HG03342 (cell line): ENCODE data around the gene SPC24.
A peak's percentile ranks its signal among the peaks of the same experiment; 100 is the strongest.

ENCODE experiments used
- ATAC-seq: cut with Tn5 transposase; IDR thresholded peaks from one replicate; pipeline ENCODE4 v1.9.1; 2021; ENCODE audit warnings: mild to moderate bottlenecking, moderate library complexity; ENCODE audit not compliant: unreplicated experiment

Gene SPC24, protein sequence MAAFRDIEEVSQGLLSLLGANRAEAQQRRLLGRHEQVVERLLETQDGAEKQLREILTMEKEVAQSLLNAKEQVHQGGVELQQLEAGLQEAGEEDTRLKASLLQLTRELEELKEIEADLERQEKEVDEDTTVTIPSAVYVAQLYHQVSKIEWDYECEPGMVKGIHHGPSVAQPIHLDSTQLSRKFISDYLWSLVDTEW

DNA sequence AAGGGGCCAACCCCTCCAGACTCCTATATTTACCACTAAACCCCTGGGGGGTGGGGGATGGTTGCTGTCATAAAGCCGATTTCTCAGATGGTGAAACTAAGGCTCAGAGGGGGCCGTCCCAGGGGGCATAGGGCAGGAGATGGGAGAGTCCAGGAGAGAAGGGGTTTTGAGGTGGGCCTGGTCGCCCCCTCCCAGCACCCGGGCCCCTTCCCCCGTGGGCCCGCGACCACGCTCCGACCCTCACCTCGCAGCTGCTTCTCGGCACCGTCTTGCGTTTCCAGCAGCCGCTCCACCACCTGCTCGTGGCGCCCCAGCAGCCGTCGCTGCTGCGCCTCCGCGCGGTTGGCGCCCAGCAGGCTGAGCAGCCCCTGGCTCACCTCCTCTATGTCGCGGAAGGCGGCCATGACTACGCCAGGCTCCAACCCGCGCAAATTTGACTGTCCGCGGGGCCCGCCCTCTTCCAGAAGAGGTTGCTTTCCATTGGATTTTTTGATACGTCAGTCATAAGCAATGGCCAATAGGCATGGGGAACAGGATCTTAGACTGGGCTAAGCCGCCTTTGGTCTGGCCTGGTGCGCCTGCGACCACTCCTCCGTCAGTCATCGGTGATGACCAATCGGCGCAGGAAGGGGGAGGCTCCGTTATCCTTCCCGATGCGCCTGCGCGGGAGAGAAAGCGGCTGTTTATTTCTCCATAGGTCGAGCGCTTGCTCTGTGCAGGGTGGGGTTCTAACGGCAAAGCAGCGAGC, at the start of gene SPC24:
Gene SPC24, minus strand, starts transcription at position 410 of the 748 bp plus-strand sequence. Its CDS starts 6 bp downstream, at position 404.
- ATAC-seq, result peak; percentile 96

DNA sequence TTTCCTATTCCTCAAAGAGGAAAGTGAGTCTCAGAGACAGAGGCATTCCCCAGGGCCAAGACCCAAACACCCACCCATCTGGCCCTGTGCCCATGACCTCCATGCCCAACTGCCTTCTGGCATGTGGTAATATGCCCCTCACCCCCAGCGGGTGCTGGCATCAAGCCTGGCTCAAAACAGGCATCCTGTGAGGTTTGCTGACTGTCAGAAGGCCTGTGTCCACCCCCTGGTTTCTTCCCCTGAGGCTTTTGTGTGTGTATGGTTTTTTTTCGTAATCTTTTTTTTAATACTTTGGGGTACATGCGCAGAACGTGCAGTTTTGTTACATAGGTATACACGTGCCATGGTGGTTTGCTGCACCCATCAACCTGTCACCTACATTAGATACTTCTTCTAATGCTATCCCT, 49.4 kb upstream of the SPC24 start:
- no peak for ATAC-seq

DNA sequence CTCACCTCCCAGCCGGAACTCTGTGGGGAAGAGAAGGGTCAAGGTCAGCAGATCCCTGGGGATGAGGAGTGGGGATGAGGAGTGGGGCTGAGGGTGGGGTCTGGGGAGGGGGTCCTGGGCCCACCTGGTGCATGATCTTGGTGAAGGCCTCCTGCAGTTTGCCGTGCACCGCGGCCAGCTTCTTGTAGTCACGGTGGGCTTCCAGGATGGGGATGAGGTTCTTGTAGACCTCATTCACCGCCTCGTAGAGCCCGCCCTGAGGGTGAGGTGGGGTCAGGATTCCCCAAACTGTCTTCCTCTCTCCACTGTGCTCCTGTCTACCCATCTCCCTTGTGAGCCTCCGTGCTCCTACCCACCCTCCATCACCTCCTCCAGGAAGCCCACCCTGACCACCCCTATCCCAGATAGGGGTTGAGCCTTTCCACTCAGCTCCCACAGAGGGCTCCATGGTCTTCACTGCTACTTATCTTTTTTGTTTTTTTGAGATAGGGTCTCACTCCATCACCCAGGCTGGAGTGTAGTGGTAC, 48.6 kb upstream of the SPC24 start:
- no peak for ATAC-seq

DNA sequence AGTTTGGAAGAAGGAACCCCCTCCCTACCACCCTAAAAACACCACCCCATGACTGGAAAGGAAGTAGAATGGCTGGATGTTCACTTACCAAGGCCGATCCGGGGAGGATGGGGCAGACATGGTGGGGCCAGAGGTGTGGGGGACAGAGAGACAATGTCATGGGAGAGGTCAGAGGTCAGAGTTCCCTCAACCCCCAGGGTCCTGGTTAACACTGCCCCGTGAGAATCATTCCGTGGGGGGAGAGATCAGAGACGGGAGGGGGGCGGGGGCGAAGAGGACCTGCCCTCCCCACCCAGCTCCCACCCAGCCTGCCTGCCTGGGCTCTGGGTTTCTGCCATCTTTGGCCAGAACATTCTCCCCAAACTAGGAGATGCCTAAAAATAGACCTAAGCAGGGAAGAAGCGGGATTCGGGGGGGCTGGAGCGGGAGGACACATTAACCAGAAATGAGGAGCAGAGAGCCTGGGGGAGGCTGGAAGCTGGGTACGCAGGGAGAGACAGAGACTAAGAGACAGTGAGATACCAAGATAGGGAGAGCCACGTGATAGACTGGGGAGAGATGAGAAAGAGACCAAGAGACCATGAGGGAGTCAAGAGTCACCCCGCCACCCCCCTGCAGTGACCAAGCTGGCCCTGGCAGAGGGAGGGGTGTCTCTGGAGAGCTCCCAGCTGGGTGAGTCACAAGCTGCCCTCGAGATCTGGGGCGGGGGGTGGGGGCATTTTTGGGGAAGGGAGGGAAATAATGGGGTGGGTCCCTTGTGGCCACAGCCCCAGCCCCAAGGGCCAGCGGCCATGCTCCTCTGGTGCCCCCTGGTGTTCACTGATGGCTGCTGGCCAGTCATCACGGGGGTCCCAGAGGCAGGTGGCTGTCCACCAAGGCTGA, 47.9 kb upstream of the SPC24 start:
- no peak for ATAC-seq

DNA sequence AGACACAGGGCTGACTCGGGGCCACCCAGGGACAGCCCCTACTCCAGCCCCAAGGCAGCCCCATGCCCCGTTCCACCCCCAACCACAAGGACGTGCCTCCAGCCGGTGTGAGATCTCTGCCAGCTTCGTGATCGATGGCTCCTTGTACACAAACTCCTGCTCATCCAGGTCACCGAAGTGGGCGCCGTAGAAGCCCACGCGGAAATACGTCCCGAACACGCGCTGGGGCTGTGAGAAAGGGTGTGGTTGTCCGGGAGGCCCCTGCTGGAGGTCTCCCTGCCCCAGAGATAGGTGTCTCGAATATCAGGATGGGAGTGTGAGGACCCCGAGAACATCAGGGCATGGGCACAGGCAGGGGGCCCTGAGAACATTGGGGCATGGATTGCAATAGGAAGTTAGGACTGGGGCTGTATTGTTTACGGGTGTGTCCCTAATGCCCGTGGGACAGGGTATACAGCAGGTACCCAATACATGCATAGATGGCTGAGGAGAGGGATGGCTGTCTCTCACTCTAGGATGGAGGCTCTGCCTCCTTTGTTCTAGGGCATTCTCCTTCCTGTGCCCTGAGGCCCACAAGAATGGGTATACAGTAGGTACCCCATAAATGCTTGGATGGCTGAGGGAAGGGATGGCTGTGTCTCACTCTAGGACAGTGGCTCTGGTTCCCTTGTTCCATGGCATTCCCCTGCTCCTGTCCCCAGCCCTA, 47.1 kb upstream of the SPC24 start:
- no peak for ATAC-seq

DNA sequence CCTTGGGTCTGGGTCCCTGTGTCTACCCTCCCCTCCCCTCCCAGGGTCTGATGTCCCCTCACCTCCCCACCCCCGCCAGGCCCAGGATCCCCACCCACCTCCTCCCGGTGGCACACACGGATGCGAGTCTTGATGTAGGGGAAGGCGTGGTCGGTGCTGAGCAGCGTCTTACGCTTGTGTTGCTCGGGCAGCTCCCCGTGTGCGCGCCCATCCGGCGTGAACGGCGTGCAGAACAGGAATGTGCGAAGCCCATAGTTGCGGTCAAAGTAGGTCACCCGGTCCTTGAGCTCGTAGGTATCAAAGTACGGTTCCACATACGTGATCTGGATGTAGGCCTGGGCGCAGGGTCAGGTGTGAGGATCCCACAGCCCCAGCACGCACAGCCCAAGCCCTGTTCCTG, 46.2 kb upstream of the SPC24 start:
- ATAC-seq, result no peak

DNA sequence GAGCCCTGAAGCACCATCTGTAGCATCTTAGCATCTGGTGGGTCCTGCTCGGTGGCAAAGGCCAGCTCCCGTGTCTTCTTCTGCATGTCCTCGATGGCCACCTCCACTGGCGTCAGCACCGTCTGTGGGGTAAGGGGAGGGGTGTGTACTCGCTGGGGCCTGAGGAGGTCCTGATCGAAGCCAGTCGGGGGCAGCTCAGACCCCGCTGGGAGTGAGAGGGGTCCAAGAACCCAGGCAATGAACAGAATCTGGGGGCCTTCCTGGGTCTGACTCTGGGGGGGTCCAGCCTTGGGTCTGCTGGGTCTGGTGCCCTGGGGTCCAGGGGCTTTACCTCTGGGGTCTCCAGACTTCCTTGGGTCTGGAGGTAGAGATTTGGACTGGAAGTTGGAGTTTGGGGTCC, 45.3 kb upstream of the SPC24 start:
- ATAC-seq, result no peak

DNA sequence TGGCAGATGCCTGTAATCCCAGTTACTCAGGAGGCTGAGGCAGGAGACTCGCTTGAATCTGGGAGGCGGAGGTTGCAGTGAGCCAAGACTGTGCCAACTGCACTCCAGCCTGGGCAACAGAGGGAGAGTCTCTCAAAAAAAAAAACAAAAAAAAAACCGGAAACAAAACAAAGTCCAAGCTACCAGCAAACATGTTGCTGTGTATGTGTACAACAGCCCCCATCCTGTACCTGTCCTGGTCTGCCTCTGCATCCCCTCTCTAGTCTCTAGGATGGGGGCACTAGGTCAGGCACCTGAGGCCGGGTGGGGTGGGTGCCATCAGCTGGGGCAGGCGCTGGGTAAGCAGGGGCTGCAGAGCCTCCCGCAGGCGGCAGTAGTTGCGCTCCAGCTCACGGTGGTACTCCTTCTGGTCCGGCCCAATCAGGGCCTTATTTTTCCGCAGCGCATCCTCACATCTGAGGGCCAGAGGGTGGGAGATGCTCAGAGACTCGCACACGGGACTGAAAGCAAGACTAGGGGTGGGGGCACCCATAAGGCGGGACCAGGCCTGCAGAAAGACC, 44.5 kb upstream of the SPC24 start:
- ATAC-seq, result no peak

DNA sequence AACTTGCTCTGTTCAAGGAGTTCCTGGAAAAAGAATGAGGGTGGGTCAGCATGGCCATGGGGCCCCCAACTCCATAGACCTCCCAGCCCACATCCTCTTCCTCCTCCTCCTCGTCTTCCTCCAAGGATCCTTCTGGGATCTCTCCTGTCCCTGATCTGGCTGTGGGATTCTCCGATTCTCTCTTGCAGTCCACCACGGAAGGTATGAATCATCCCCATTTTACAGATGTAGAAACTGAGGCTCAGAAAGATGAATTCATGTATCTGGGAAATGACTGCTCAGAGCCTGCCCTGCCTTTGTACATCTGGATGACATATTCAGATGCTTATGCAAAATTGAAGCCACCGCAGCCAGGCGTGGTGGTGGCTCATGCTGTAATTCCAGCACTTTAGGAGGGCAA, 43.9 kb upstream of the SPC24 start:
- no peak for ATAC-seq

DNA sequence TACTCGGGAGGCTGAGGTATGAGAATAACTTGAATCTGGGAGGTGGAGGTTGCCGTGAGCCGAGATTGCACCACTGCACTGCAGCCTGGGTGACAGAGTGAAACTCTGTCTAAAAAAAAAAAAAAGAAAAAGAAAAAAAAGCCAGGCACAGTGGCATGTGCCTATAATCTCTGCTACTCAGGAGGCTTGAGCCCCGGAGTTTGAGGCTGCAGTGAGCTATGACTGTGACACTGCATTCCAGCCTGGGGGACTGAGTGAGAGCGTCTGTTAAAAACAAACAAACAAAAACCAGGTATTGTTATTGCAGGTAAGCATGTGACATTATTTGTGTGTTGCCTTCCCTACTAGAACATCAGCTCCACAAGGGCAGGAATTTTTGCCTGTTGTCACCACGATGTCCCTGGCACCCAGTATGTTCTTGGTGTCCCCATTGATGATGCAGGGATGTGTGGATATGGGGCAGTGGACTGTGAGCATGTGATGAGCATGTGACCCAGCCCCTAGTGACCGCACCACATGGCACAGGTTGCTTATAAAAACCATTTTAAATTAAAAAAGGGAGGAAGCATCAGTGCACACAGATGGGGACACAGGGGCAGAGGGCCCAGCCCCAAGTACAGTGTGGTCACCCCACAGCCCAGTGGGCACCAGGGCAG, 43.3 kb upstream of the SPC24 start:
- no peak for ATAC-seq

DNA sequence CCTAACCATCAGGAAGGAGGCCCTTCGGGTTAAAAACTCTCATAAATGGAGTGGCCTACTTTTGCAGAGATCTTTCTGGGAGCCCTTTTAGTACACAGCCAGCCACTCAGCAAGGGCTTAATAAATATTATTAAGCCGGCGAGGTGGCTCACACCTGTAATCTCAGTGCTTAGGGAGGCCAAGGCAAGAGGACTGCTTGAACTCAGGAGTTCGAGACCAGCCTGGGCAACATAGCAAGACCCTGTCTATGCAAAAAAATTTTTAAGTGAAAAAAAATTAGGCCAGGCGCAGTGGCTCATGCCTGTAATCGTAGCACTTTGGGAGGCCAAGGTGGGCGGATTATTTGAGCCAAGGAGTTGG, 42.6 kb upstream of the SPC24 start:
- ATAC-seq, result no peak

DNA sequence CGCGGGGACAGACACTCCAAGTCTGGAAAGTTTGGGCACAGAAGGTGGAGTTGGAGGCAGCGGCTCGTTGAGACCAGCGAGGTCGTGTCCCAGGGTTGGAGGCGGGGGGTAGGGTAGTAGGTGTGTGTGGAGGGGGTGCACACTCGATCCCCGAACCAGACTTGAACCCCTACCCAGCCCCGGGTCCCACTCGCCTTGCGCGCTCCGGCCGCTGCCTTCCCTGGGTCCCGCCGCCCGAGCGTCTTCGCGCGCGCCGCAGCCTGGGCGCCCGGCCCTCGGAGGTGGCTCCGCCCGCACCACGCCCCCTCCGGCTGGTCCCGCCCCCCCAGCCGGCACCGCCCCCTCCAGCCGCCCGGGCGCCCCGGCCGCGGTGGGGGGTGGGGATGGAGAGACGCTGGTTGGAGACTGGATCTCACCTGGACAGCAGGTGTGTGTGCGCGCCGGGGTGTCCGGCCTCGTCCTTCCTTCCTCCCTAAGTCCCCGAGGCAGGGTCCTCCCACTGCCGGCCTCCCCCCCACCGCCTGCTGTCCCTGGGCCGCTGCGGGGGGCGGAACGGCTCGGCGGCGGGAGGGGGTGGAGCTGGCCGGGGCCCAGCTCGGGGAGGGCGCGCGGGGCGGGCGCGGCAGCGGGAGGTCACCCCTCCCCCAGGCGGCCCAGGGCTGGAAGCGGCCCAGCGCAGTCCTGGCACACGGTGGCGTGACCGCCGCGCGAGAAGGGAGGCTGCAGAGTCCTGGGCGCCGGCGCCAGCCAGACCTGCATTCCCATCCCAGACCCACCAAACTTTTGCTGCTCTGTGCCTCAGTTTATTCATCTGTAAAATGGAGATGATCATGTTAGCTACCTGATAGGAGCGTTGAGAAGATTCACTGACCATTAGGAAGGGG, 42.0 kb upstream of the SPC24 start, which contains the start of gene KANK2:
Gene KANK2, minus strand, starts transcription at position 255 of the 884 bp plus-strand sequence. CDS start 3,034 bp downstream, outside the sequence.
- peak; percentile 71 for ATAC-seq

DNA sequence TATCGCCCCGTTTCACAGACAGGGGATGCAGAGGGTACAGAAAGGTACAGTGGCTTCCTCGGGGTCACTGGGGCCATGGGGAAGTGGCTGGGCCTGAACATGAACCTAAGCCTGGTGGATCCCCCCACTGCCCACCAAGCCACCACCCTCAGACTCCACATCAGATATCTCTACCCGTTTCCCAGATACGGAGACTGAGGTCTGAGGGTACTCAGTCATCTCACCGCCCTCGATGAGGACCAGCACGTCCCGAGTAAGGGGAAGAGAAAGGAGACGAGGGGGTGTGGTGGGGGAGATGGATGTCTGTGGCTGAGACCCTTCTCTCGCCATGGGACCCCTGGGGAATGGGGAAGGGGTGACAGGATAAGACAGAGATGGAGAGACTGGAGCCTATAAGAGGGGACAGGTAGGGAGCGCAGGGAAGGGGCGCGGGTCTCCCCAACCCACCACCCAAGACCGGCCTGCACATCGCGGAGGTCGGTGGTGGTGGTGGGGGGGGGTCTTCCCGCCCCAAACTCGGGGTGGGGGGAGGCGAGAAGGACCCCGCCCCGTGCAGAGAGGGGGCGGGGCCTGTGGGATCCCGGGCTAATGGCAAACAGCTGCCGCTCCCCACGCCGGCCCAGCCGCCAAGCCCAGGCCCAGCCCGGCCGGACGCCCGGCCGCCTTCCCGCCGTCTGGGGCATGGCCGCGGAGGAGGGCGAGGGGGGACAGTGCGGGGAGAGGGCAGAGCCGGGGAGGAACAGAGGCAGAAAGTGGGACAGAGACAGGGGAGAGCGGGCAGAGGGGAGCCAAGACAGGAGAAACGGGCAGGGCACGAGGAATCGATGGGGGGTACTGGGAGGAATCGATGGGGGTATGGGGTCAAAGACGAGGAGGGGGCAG, 41.1 kb upstream of the SPC24 start:
- no peak for ATAC-seq

DNA sequence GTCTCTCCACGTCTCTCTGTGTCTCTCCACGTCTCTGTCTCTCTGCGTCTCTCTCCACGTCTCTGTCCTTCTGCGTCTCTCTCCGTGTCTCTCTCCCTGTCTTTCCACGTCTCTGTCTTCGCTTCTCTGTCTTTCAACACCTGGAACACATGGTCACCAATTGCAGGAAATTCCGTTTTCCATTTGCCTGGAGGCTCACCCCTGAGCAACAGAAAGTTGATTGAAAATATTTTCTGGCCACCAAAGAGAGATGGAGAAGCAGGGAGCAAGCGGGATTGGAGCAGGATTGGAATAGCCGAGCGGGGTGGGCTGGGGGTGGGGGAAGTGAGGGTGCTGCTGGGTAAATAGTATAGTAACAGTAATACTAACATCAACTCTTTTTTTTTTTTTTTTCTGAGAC, 40.1 kb upstream of the SPC24 start:
- ATAC-seq, result no peak

DNA sequence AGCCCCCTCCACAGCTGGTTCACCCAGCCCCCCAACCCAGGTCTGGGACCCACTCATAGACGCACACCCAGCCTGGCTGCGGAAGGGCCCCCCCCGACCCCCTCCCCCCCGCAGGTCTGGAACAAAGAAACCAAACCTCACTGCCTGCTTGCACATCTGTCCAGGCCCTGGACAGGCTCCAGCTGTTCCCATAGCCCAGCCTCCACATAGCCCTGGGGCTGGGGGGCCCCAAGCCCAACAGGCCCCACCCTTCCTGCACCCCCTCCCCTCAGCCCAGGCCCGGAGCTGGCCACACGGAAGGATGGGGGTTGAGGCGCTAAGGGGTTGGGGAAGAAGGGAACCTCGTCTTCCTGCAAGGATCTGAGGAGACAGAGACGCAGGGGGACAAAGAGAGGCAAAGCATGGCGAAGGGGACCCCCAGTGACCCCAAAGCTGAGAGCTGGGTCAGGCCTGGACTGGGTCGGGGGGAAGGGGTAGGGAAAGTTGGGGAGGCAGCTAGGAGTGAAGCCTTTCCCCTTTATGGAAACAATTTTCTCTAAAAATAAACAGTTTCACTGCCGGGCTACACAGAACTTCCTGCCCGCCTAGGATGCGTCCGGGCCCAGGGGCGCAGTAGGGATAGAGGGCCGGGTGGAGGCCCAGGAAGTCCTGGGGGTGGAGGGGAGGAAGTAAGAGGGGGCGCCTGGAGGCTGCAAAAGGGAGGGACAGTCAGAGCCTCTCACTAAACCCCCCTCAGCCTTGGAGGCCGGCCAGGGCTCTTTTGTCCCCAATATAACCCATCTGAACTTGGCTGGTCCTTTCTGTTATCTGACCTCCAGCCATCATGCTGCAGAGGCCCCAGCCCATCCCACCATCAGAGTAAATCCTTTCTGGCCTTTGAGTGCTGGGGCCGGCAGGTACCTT, 39.3 kb upstream of the SPC24 start:
- no peak for ATAC-seq

DNA sequence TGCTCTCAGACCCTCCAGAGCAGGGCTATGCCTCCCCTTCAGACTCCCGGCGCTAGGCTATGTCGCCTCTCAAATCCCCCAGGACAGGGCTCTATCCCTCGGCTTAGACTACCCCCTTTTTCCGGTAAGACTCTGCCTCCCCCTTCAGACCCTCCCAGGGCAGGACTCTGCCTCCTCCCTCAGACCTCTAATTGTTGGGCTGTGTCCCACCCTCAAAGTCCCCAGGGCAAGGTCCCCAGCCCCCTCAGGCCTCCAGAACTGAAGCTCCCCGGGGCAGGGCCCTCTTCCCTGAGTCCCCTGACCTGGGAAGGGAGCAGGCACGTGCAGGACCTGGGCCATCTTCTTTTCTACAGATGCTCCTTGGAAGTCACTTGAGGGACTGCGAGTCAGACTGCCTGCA, 38.6 kb upstream of the SPC24 start:
- no peak for ATAC-seq
